Loucy (cell line): Measurements from ENCODE around the gene FOXM1.

ENCODE experiments used
- CTCF ChIP-seq: fragments of 200-600 bp; sonication (generic); conservative IDR thresholded peaks from 2 replicates; pipeline ENCODE4 v1.5.1; 2014; ENCODE audit warnings: mild to moderate bottlenecking, antibody characterized with exemption, low read length
- EZH2phosphoT487 ChIP-seq: fragments of 200-600 bp; IDR thresholded peaks from 2 replicates; pipeline ENCODE4 v1.6.1; 2018; ENCODE audit warnings: antibody characterized with exemption, mild to moderate bottlenecking, moderate library complexity, borderline replicate concordance

GRCh38 chr12:2902272-2902880 lies 25.4 kb upstream of the FOXM1 start:
- TF ChIP-seq CTCF (no peak), EZH2phosphoT487 (no peak)
